DMS79 treated with DMSO at 0.1 percent for 48 hours (cell line): ENCODE results near the gene ITGB6.

ENCODE experiments used
- DNase-seq: peaks from one replicate; lab custom pipeline; 2025; lab: John Stamatoyannopoulos, UW

Gene ITGB6

DNA sequence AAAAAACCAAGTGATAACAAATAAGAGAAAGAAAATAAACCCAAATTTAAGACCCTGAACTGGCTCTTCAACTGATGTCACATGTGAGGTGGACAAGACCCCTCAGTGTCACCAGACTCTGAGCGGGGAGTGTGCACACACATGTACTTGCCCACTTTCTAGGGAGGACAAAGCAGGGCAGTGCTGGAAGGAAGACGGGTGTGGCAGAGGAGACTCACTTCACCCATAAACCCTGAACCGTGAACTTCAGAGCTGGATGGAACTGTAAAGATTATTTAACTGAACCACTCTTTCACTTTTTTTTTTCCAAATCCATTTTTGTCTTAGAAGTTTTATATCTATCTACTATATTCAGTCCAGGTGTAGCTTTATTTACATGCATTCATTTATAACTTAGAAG, 149.9 kb downstream of the ITGB6 start:
- DNase-seq = no peak
